Stimulated activated CD4-positive, alpha-beta T cell treated with anti-CD3 and anti-CD28 coated beads, Interleukin-4, amount 100 ng/mL, for 4 hours (primary cell): ENCODE results near the gene CTNNA2.

Experiments
- DNase-seq, 2 experiments: peaks; one replicate each; pipeline ENCODE4 v3.0.0-alpha.2; 2020

Gene CTNNA2

GRCh38 chr2:79512442-79513401 is at the start of gene CTNNA2:
Gene CTNNA2, plus strand, starts transcription at chr2:79513051.
- DNase-seq = peak in 1 of 2 experiments; percentile 7

GRCh38 chr2:79487399-79487798 is 25.5 kb upstream of the CTNNA2 start:
- no peak for DNase-seq

GRCh38 chr2:79511320-79511951 is 1.4 kb upstream of the CTNNA2 start:
- DNase-seq = no peak

- no peak for DNase-seq
Observed at GRCh38 chr2:79513711-79514110, 860 bp downstream of the CTNNA2 start.

GRCh38 chr2:79529636-79530035 is 16.8 kb downstream of the CTNNA2 start:
- no peak for DNase-seq

- DNase-seq = no peak
Observed at GRCh38 chr2:79530443-79530842, 17.6 kb downstream of the CTNNA2 start.

- DNase-seq = no peak
Observed at GRCh38 chr2:79547568-79547967, 34.7 kb downstream of the CTNNA2 start.

- DNase-seq = no peak
Observed at GRCh38 chr2:79552653-79553052, 39.8 kb downstream of the CTNNA2 start.

- no peak for DNase-seq
Observed at GRCh38 chr2:79554899-79555298, 42.0 kb downstream of the CTNNA2 start.

GRCh38 chr2:79564065-79564464 is 51.2 kb downstream of the CTNNA2 start:
- DNase-seq = no peak

- no peak for DNase-seq
Observed at GRCh38 chr2:79569048-79569447, 56.2 kb downstream of the CTNNA2 start.

GRCh38 chr2:79573895-79574674 is 61.2 kb downstream of the CTNNA2 start:
- no peak for DNase-seq

GRCh38 chr2:79576451-79576850 is 63.6 kb downstream of the CTNNA2 start:
- DNase-seq = no peak

GRCh38 chr2:79578952-79579351 is 66.1 kb downstream of the CTNNA2 start:
- DNase-seq = no peak

- DNase-seq = no peak
Observed at GRCh38 chr2:79580175-79580574, 67.3 kb downstream of the CTNNA2 start.

GRCh38 chr2:79585701-79586433 is 73.0 kb downstream of the CTNNA2 start:
- DNase-seq = no peak

GRCh38 chr2:79591281-79591680 is 78.4 kb downstream of the CTNNA2 start:
- DNase-seq = no peak

GRCh38 chr2:79593237-79593867 is 80.5 kb downstream of the CTNNA2 start:
- DNase-seq = no peak

GRCh38 chr2:79596403-79596802 is 83.6 kb downstream of the CTNNA2 start:
- DNase-seq = no peak

- DNase-seq = no peak
Observed at GRCh38 chr2:79604748-79605147, 91.9 kb downstream of the CTNNA2 start.

- DNase-seq = no peak
Observed at GRCh38 chr2:79611448-79612016, 98.7 kb downstream of the CTNNA2 start.

- DNase-seq = no peak
Observed at GRCh38 chr2:79612999-79613398, 100.1 kb downstream of the CTNNA2 start.
